ENCODE results near the gene RCAN1.

- TF ChIP-seq, protein P1, sequence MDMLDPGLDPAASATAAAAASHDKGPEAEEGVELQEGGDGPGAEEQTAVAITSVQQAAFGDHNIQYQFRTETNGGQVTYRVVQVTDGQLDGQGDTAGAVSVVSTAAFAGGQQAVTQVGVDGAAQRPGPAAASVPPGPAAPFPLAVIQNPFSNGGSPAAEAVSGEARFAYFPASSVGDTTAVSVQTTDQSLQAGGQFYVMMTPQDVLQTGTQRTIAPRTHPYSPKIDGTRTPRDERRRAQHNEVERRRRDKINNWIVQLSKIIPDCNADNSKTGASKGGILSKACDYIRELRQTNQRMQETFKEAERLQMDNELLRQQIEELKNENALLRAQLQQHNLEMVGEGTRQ (IDR thresholded peaks at IDR 0.05; ENCODE audit: low read length), result no peak
- TF ChIP-seq KDM5A (IDR thresholded peaks at IDR 0.05; ENCODE audit: low read length), result no peak
- TF ChIP-seq, protein P2, sequence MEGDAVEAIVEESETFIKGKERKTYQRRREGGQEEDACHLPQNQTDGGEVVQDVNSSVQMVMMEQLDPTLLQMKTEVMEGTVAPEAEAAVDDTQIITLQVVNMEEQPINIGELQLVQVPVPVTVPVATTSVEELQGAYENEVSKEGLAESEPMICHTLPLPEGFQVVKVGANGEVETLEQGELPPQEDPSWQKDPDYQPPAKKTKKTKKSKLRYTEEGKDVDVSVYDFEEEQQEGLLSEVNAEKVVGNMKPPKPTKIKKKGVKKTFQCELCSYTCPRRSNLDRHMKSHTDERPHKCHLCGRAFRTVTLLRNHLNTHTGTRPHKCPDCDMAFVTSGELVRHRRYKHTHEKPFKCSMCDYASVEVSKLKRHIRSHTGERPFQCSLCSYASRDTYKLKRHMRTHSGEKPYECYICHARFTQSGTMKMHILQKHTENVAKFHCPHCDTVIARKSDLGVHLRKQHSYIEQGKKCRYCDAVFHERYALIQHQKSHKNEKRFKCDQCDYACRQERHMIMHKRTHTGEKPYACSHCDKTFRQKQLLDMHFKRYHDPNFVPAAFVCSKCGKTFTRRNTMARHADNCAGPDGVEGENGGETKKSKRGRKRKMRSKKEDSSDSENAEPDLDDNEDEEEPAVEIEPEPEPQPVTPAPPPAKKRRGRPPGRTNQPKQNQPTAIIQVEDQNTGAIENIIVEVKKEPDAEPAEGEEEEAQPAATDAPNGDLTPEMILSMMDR (IDR thresholded peaks at IDR 0.05; ENCODE audit: control extremely low read depth in 1 of 3, insufficient read depth in 1 of 3, low read depth in 1 of 3, low read length in 3 of 3), result no peak
- TF ChIP-seq BCL11A (IDR thresholded peaks at IDR 0.05; ENCODE audit: low read depth in 2 of 2, low read length in 2 of 2), result no peak
- no peak for TF ChIP-seq NRF1 (IDR thresholded peaks at IDR 0.05; ENCODE audit: low read depth, low read length)
- no peak for TF ChIP-seq ATF2 (IDR thresholded peaks at IDR 0.05; ENCODE audit: low read length)
- no peak for TF ChIP-seq MAX (IDR thresholded peaks at IDR 0.05)
- no peak for TF ChIP-seq JUND (IDR thresholded peaks at IDR 0.05; ENCODE audit: low read length)
- TF ChIP-seq NANOG (IDR thresholded peaks at IDR 0.05; ENCODE audit: insufficient read depth, low read depth, low read length, poor library complexity, severe bottlenecking), result no peak
- TF ChIP-seq JUN (IDR thresholded peaks at IDR 0.05; ENCODE audit: low read depth, low read length), result no peak
- no peak for TF ChIP-seq POLR2A (IDR thresholded peaks at IDR 0.05; ENCODE audit: control extremely low read depth in 1 of 2, low read depth in 2 of 2, low read length in 2 of 2)
- TF ChIP-seq CHD2 (IDR thresholded peaks at IDR 0.05; ENCODE audit: low read length), result no peak
- no peak for TF ChIP-seq EZH2 (IDR thresholded peaks at IDR 0.05; ENCODE audit: low read depth, low read length, severe bottlenecking)
Measured at GRCh38 chr21:34530261-34530660, 84.7 kb downstream of the RCAN1 start.
